ENCODE measurements around the gene PIP5K1C. TPM values are rescaled to one million over a fixed set of nuclear protein-coding genes. Genes with fewer than 3 reads are reported as not detected.

Gene PIP5K1C
- total and polyA plus RNA-seq, 8 donors = 20.2 to 42.2 (median 27.0) TPM

- ATAC-seq (no peak), DNase-seq (no peak)
- H3K27ac ChIP-seq = no peak overlapping the region
- peak overlapping the region; percentile 40 to 50 for H3K4me3 ChIP-seq
- TF ChIP-seq CTCF (IDR thresholded peaks at IDR 0.05) = no peak
- peaks cover 3 to 57% of the 10 kb centered on the region in 2 donors for H3K4me1 ChIP-seq
- peaks cover 0 to 46% of the 10 kb centered on the region in 2 donors for H3K27me3 ChIP-seq
- H3K36me3 ChIP-seq = peaks cover 0 to 6% of the 10 kb centered on the region in 2 donors
- intact Hi-C loops (cut with DNase I) = no loop called here
- no peaks in the 10 kb centered on the region for H3K9me3 ChIP-seq
Measured at GRCh38 chr19:3605770-3606169, 94.5 kb downstream of the PIP5K1C start.

GRCh38 chr19:3605361-3605760 is 94.9 kb downstream of the PIP5K1C start:
- H3K9me3 ChIP-seq = no peaks in the 10 kb centered on the region
- no peak overlapping the region for H3K27ac ChIP-seq
- intact Hi-C loops (cut with DNase I) = no loop called here
- ATAC-seq = no peak
- H3K27me3 ChIP-seq = peaks cover 0 to 46% of the 10 kb centered on the region in 2 donors
- peak overlapping the region in 1 of 2 donors; percentile 50 for H3K4me3 ChIP-seq
- H3K36me3 ChIP-seq = peaks cover 0 to 3% of the 10 kb centered on the region in 2 donors
- no peak for TF ChIP-seq CTCF (IDR thresholded peaks at IDR 0.05)
- H3K4me1 ChIP-seq = peaks cover 3 to 57% of the 10 kb centered on the region in 2 donors
- no peak for DNase-seq

- Histone ChIP-seq H3K4me1 (peaks cover 3 to 57% of the 10 kb centered on the region in 2 donors), H3K4me3 (peak overlapping the region in 1 of 2 donors; percentile 50), H3K27ac (no peak overlapping the region), H3K27me3 (peaks cover 0 to 46% of the 10 kb centered on the region in 2 donors), H3K36me3 (no peaks in the 10 kb centered on the region), H3K9me3 (no peaks in the 10 kb centered on the region)
- no peak for DNase-seq
- no peak for TF ChIP-seq CTCF (IDR thresholded peaks at IDR 0.05)
- ATAC-seq = no peak
- intact Hi-C loops (cut with DNase I) = no loop called here
Measured at GRCh38 chr19:3604987-3605343, 95.3 kb downstream of the PIP5K1C start.

- Histone ChIP-seq H3K4me3 (peak overlapping the region in 1 of 2 donors; percentile 50), H3K9me3 (no peaks in the 10 kb centered on the region), H3K27ac (no peak overlapping the region), H3K36me3 (no peaks in the 10 kb centered on the region), H3K4me1 (peaks cover 3 to 54% of the 10 kb centered on the region in 2 donors), H3K27me3 (peaks cover 0 to 46% of the 10 kb centered on the region in 2 donors)
- ATAC-seq (no peak), DNase-seq (peak in 1 of 4 donors; percentile 53)
- TF ChIP-seq CTCF (IDR thresholded peaks at IDR 0.05) = no peak
- intact Hi-C loops (cut with DNase I) = no loop called here
Measured at GRCh38 chr19:3604227-3604986, 95.9 kb downstream of the PIP5K1C start.

- no peaks in the 10 kb centered on the region for H3K36me3 ChIP-seq
- H3K27me3 ChIP-seq = peaks cover 0 to 42% of the 10 kb centered on the region in 2 donors
- peaks cover 3 to 42% of the 10 kb centered on the region in 2 donors for H3K4me1 ChIP-seq
- peak in 1 of 4 donors; percentile 52 for DNase-seq
- intact Hi-C loops (cut with DNase I) = no loop called here
- no peaks in the 10 kb centered on the region for H3K9me3 ChIP-seq
- no peak for ATAC-seq
- no peak overlapping the region for H3K4me3 ChIP-seq
- no peak for TF ChIP-seq CTCF (IDR thresholded peaks at IDR 0.05)
- no peak overlapping the region for H3K27ac ChIP-seq
Measured at GRCh38 chr19:3603121-3603811, 97.0 kb downstream of the PIP5K1C start.
